HepG2 (cell line): Measurements from ENCODE around the gene EDC3. TPM values are rescaled to one million over a fixed set of nuclear protein-coding genes. Genes with fewer than 3 reads are reported as not detected.

ENCODE experiments used
- CREB1 ChIP-seq, 2 experiments: fragments of 450-650 bp in 1 of 2; IDR thresholded peaks; 2 replicates each; pipeline ENCODE4 v1.6.1; 2016 to 2017; ENCODE audit warnings: control low read depth in 1 of 2, mild to moderate bottlenecking in 1 of 2, missing compliant biosample characterization in 1 of 2, missing genetic modification characterization in 1 of 2
- HDAC1 ChIP-seq: sonication (generic); formaldehyde crosslinking; IDR thresholded peaks from 2 replicates; pipeline ENCODE4 v1.5.1; 2020; ENCODE audit warnings: mild to moderate bottlenecking, missing genetic modification reagents
- HDAC2 ChIP-seq: sonication (generic); formaldehyde crosslinking; IDR thresholded peaks from 2 replicates; pipeline ENCODE4 v1.4.0; 2020; ENCODE audit warnings: missing genetic modification reagents
- NFAT5 ChIP-seq: sonication (generic); formaldehyde crosslinking; IDR thresholded peaks from 2 replicates; pipeline ENCODE4 v1.4.0; 2020; ENCODE audit warnings: missing genetic modification reagents
- NFE2L2 ChIP-seq: fragments of 150-350 bp; IDR thresholded peaks from 2 replicates; pipeline ENCODE4 v1.6.1; 2014; ENCODE audit warnings: low read length
- PAX8 ChIP-seq: sonication (generic); formaldehyde crosslinking; IDR thresholded peaks from 2 replicates; pipeline ENCODE4 v1.8.0; 2022; ENCODE audit warnings: mild to moderate bottlenecking, missing genetic modification reagents, borderline replicate concordance
- POLR2G ChIP-seq: fragments of 200-400 bp; formaldehyde crosslinking; IDR thresholded peaks from 2 replicates; pipeline ENCODE4 v1.6.1; 2018; ENCODE audit warnings: mild to moderate bottlenecking, low read depth, low read length, moderate library complexity
- PPARG ChIP-seq: conservative IDR thresholded peaks from 2 replicates; pipeline ENCODE4 v1.6.1; 2016; ENCODE audit warnings: missing biosample characterization, missing genetic modification reagents
- PTBP1 ChIP-seq: fragments of 200-400 bp; formaldehyde crosslinking; IDR thresholded peaks from 2 replicates; pipeline ENCODE4 v1.6.1; 2018; ENCODE audit warnings: low read length, low read depth; ENCODE audit not compliant: poor library complexity, severe bottlenecking
- RFXANK ChIP-seq: IDR thresholded peaks from 2 replicates; pipeline ENCODE4 v1.6.1; 2016
- SMARCE1 ChIP-seq: fragments of 450-650 bp; IDR thresholded peaks from 2 replicates; pipeline ENCODE4 v1.6.1; 2017; ENCODE audit warnings: borderline replicate concordance
- SP2 ChIP-seq: sonication (generic); formaldehyde crosslinking; IDR thresholded peaks from 2 replicates; pipeline ENCODE4 v1.5.1; 2020; ENCODE audit warnings: mild to moderate bottlenecking, missing genetic modification reagents
- TERF1 ChIP-seq: sonication (generic); formaldehyde crosslinking; IDR thresholded peaks from 2 replicates; pipeline ENCODE4 v1.8.0; 2022; ENCODE audit warnings: mild to moderate bottlenecking, missing genetic modification reagents, moderate library complexity
- THYN1 ChIP-seq: sonication (generic); formaldehyde crosslinking; IDR thresholded peaks from 2 replicates; pipeline ENCODE4 v1.8.1; 2023; ENCODE audit warnings: low read depth, mild to moderate bottlenecking, moderate library complexity, missing genetic modification reagents, borderline replicate concordance
- YEATS2 ChIP-seq: sonication (generic); formaldehyde crosslinking; IDR thresholded peaks from 2 replicates; pipeline ENCODE4 v1.4.0; 2020; ENCODE audit warnings: missing genetic modification reagents, borderline replicate concordance
- ZNF101 ChIP-seq: sonication (generic); formaldehyde crosslinking; IDR thresholded peaks from 2 replicates; pipeline ENCODE4 v1.4.0; 2020; ENCODE audit warnings: mild to moderate bottlenecking, low read depth, missing genetic modification reagents, borderline replicate concordance
- ZNF138 ChIP-seq: sonication (generic); formaldehyde crosslinking; IDR thresholded peaks from 2 replicates; pipeline ENCODE4 v1.5.0; 2020; ENCODE audit warnings: mild to moderate bottlenecking, low read depth, missing genetic modification reagents
- ZNF235 ChIP-seq: sonication (generic); formaldehyde crosslinking; IDR thresholded peaks from 2 replicates; pipeline ENCODE4 v1.8.1; 2023; ENCODE audit warnings: mild to moderate bottlenecking, missing genetic modification reagents, borderline replicate concordance
- ZNF746 ChIP-seq: sonication (generic); formaldehyde crosslinking; IDR thresholded peaks from 2 replicates; pipeline ENCODE4 v1.8.0; 2022; ENCODE audit warnings: mild to moderate bottlenecking, missing genetic modification reagents
- ZNF800 ChIP-seq: sonication (generic); formaldehyde crosslinking; IDR thresholded peaks from 2 replicates; pipeline ENCODE4 v1.4.0; 2020; ENCODE audit warnings: missing genetic modification reagents
- ZNF816 ChIP-seq: sonication (generic); formaldehyde crosslinking; IDR thresholded peaks from 2 replicates; pipeline ENCODE4 v1.8.0; 2022; ENCODE audit warnings: missing genetic modification reagents, mild to moderate bottlenecking, borderline replicate concordance
- ZNF839 ChIP-seq: sonication (generic); formaldehyde crosslinking; IDR thresholded peaks from 2 replicates; pipeline ENCODE4 v1.4.0; 2020; ENCODE audit warnings: missing genetic modification reagents, mild to moderate bottlenecking, borderline replicate concordance
- polyA plus RNA-seq, 8 experiments: library from polyadenylated mRNA; depleted of rRNA in 3 of 8; stranded (reverse) in 7 of 8; unstranded in 1 of 8; fragments of >200 nt; fragmentation: Illumina TruSeq in 4 of 8; extraction: Trizol in 4 of 8; gene quantifications; 2 replicates each; pipeline versions ENCODE4 v1.2.1 to v1.2.3, GENCODE V29; 2011 to 2016; ENCODE audit warnings: low read depth in 4 of 8, missing spikeins in 1 of 8, mixed read lengths in 1 of 8; ENCODE audit not compliant: insufficient read depth in 1 of 8
- total RNA-seq, 5 experiments: library from RNA; depleted of rRNA; stranded (reverse); fragments of >200 nt; fragmentation: Illumina TruSeq; extraction: Trizol; gene quantifications; 2 replicates each; pipeline ENCODE4 v1.2.3, GENCODE V29; 2016; ENCODE audit warnings: low read depth in 1 of 5

The EDC3 gene
- total and polyA plus RNA-seq, 2 of the 13 experiments (the other 11 are each of a cell fraction or from before 2014, with no cell fraction given), result 17.4 to 32.0 TPM

GRCh38 chr15:74598126-74598842 is 97.5 kb downstream of the EDC3 start (continued):
- TF ChIP-seq CREB1 (IDR thresholded peaks at IDR 0.05) (no peak), CREB1 (CRISPR knock-in tag; IDR thresholded peaks at IDR 0.05) (peak; percentile 50), YEATS2 (CRISPR knock-in tag) (peak; percentile 67; the same call in 1 of the 2 replicates), THYN1 (CRISPR knock-in tag) (no peak), NFAT5 (no peak), POLR2G (peak; percentile 98), SMARCE1 (no peak), NFE2L2 (no peak), PAX8 (CRISPR knock-in tag) (no peak), PTBP1 (no peak), RFXANK (peak; percentile 93), TERF1 (CRISPR knock-in tag) (no peak), PPARG (CRISPR knock-in tag) (peak; percentile 46; the same call in 1 of the 2 replicates), ZNF800 (peak; percentile 63; the same call in 1 of the 2 replicates), ZNF138 (CRISPR knock-in tag) (no peak), ZNF746 (CRISPR knock-in tag) (no peak), ZNF839 (CRISPR knock-in tag) (peak; percentile 66; the same call in 1 of the 2 replicates), ZNF816 (CRISPR knock-in tag) (no peak), HDAC1 (CRISPR knock-in tag) (peak; percentile 52; the same call in 1 of the 2 replicates), ZNF235 (CRISPR knock-in tag) (peak; percentile 93; the same call in 1 of the 2 replicates), HDAC2 (CRISPR knock-in tag) (no peak; the same call in none of the 2 replicates), SP2 (CRISPR knock-in tag) (no peak; the same call in 1 of the 2 replicates), ZNF101 (CRISPR knock-in tag) (no peak)
